ENCODE data around the gene C2CD4C. TPM values are rescaled to one million over a fixed set of nuclear protein-coding genes. Genes with fewer than 3 reads are reported as not detected.

The C2CD4C gene
- total RNA-seq, 3 donors from 2014 or later, result 0.17 to 1.7 (median 0.65) TPM

GRCh38 chr19:377801-378581 is 31.0 kb downstream of the C2CD4C start:
- ATAC-seq (no peak), DNase-seq (no peak)
- Histone ChIP-seq H3K9me3 (no peaks in the 10 kb centered on the region), H3K4me1 (ENCODE audit: low read depth) (no peaks in the 10 kb centered on the region), H3K4me3 (no peak overlapping the region), H3K36me3 (ENCODE audit: low read depth) (no peaks in the 10 kb centered on the region)
- no peak for TF ChIP-seq CTCF (IDR thresholded peaks at IDR 0.05)
- intact Hi-C loops (cut with DNase I, micrococcal nuclease), result no loop called here

- TF ChIP-seq CTCF (IDR thresholded peaks at IDR 0.05), result no peak
- no peak for DNase-seq
- Histone ChIP-seq H3K4me1 (ENCODE audit: low read depth) (no peaks in the 10 kb centered on the region), H3K36me3 (ENCODE audit: low read depth) (no peaks in the 10 kb centered on the region), H3K9me3 (no peaks in the 10 kb centered on the region), H3K4me3 (no peak overlapping the region)
- intact Hi-C loops (cut with DNase I, micrococcal nuclease), result no loop called here
- ATAC-seq, result no peak
Observed at GRCh38 chr19:376111-376470, 32.9 kb downstream of the C2CD4C start.

GRCh38 chr19:375395-376110 is 33.4 kb downstream of the C2CD4C start:
- H3K36me3 ChIP-seq (ENCODE audit: low read depth), result no peaks in the 10 kb centered on the region
- TF ChIP-seq CTCF (IDR thresholded peaks at IDR 0.05), result no peak
- H3K9me3 ChIP-seq, result no peaks in the 10 kb centered on the region
- intact Hi-C loops (cut with DNase I, micrococcal nuclease), result no loop called here
- H3K4me1 ChIP-seq (ENCODE audit: low read depth), result no peaks in the 10 kb centered on the region
- DNase-seq (no peak), ATAC-seq (no peak)
- no peak overlapping the region for H3K4me3 ChIP-seq

GRCh38 chr19:374886-375235 is 34.1 kb downstream of the C2CD4C start:
- Histone ChIP-seq H3K9me3 (no peaks in the 10 kb centered on the region), H3K4me1 (ENCODE audit: low read depth) (no peaks in the 10 kb centered on the region), H3K4me3 (no peak overlapping the region), H3K36me3 (ENCODE audit: low read depth) (no peaks in the 10 kb centered on the region)
- ATAC-seq (no peak), DNase-seq (no peak)
- intact Hi-C loops (cut with DNase I, micrococcal nuclease), result no loop called here
- TF ChIP-seq CTCF (IDR thresholded peaks at IDR 0.05), result no peak

GRCh38 chr19:374183-374885 is 34.6 kb downstream of the C2CD4C start:
- TF ChIP-seq CTCF (IDR thresholded peaks at IDR 0.05), result no peak

More at GRCh38 chr19:374183-374885, 34.6 kb downstream of the C2CD4C start:
- DNase-seq (no peak), ATAC-seq (no peak)
- no peaks in the 10 kb centered on the region for H3K4me1 ChIP-seq (ENCODE audit: low read depth)
- no peak overlapping the region for H3K4me3 ChIP-seq
- H3K36me3 ChIP-seq (ENCODE audit: low read depth), result no peaks in the 10 kb centered on the region
- H3K9me3 ChIP-seq, result no peaks in the 10 kb centered on the region
- intact Hi-C loops (cut with DNase I, micrococcal nuclease), result no loop called here
